Esophagus muscularis mucosa (tissue), 4 donors: ENCODE results near the gene TTBK1. TPM values are rescaled to one million over a fixed set of nuclear protein-coding genes. Genes with fewer than 3 reads are reported as not detected.

ENCODE experiments used
- DNase-seq: peaks from one replicate; pipeline ENCODE4 v3.0.0-alpha.2; 2017; ENCODE audit errors: extremely low spot score
- H3K27ac ChIP-seq, 4 donors: fragments of 200-600 bp; sonication (generic); replicated peaks in 1 of 4; 1 replicate in 3 of 4; 2 replicates in 1 of 4; pipeline ENCODE4 v1.5.1; 2016 to 2019; ENCODE audit warnings: mild to moderate bottlenecking in 1 of 4
- H3K27me3 ChIP-seq, 4 donors: fragments of 200-600 bp; sonication (generic); one replicate each; pipeline versions ENCODE4 v1.5.1 to v1.6.0; 2016 to 2019
- H3K36me3 ChIP-seq, 4 donors: fragments of 200-600 bp; sonication (generic); one replicate each; pipeline ENCODE4 v1.5.1; 2016 to 2019
- H3K4me1 ChIP-seq, 4 donors: fragments of 200-600 bp; sonication (generic); one replicate each; pipeline ENCODE4 v1.5.1; 2016 to 2019
- H3K4me3 ChIP-seq, 4 donors: fragments of 200-600 bp; sonication (generic); 1 replicate in 2 of 4; 2 replicates in 2 of 4; pipeline ENCODE4 v1.5.1; 2016 to 2019; ENCODE audit warnings: mild to moderate bottlenecking in 4 of 4, moderate library complexity in 1 of 4
- H3K9me3 ChIP-seq, 4 donors: fragments of 200-600 bp; sonication (generic); 1 replicate in 3 of 4; 2 replicates in 1 of 4; pipeline ENCODE4 v1.5.1; 2016 to 2019
- CTCF ChIP-seq, 3 experiments: fragments of 200-600 bp in 2 of 3; fragments of 450-650 bp in 1 of 3; sonication (generic) in 2 of 3; IDR thresholded peaks; one replicate each; pipeline ENCODE4 v1.5.1; 2017 to 2019; ENCODE audit warnings: antibody characterized with exemption in 3 of 3, mild to moderate bottlenecking in 2 of 3, moderate library complexity in 1 of 3
- EP300 ChIP-seq: sonication (generic); formaldehyde crosslinking; IDR thresholded peaks from one replicate; pipeline ENCODE4 v1.6.1; 2017; ENCODE audit warnings: antibody characterized with exemption
- POLR2A ChIP-seq: fragments of 450-650 bp; IDR thresholded peaks from one replicate; pipeline ENCODE4 v1.6.1; 2017; ENCODE audit warnings: antibody characterized with exemption, moderate library complexity, mild to moderate bottlenecking, low read depth
- POLR2AphosphoS5 ChIP-seq, 2 donors: sonication (generic); formaldehyde crosslinking; IDR thresholded peaks; one replicate each; pipeline ENCODE4 v1.6.1; 2017; ENCODE audit warnings: antibody characterized with exemption in 2 of 2
- WGBS: methylation state at CpG from one replicate; pipeline ENCODE4 v1.1.5; 2018; 5-methylcytosine and 5-hydroxymethylcytosine counted together
- intact Hi-C: fragments of 100-400 bp; cut with DNase I; formaldehyde crosslinking; loops from one replicate; pipeline ENCODE4 v1.15.1; 2023
- total RNA-seq, 4 donors: library from RNA; depleted of rRNA; stranded (reverse); fragments of >200 nt; gene quantifications; one replicate each; pipeline versions ENCODE4 v1.1.0 to v1.2.1, GENCODE V29; 2016

The TTBK1 gene
- total RNA-seq, 4 donors from 2014 or later = under 0.01 to 0.29 (median 0.03) TPM

GRCh38 chr6:43308990-43309477, 65.8 kb downstream of the TTBK1 start:
- H3K9me3 ChIP-seq = no peaks in the 10 kb centered on the region
- 34% methylated on average over 9 of the region's 9 CpGs for WGBS
- peak overlapping the region; percentile 46 to 54 (median 52) for H3K4me3 ChIP-seq
- TF ChIP-seq POLR2AphosphoS5 (IDR thresholded peaks at IDR 0.05) (no peak), POLR2A (no peak), EP300 (no peak), CTCF (IDR thresholded peaks at IDR 0.05) (no peak)
- peaks cover 0 to 25% (median 0%) of the 10 kb centered on the region in 4 donors for H3K27me3 ChIP-seq
- intact Hi-C loops = no loop called here
- no peak overlapping the region for H3K27ac ChIP-seq
- H3K36me3 ChIP-seq = no peaks in the 10 kb centered on the region
- no peak for DNase-seq
- H3K4me1 ChIP-seq = peaks cover 11 to 17% (median 15%) of the 10 kb centered on the region in 4 donors

- 97% methylated on average over 2 of the region's 2 CpGs for WGBS
- H3K9me3 ChIP-seq = no peaks in the 10 kb centered on the region
- peaks cover 11 to 17% (median 15%) of the 10 kb centered on the region in 4 donors for H3K4me1 ChIP-seq
- intact Hi-C loops = no loop called here
- no peaks in the 10 kb centered on the region for H3K36me3 ChIP-seq
- H3K27me3 ChIP-seq = peaks cover 0 to 18% (median 0%) of the 10 kb centered on the region in 4 donors
- no peak overlapping the region for H3K27ac ChIP-seq
- no peak overlapping the region for H3K4me3 ChIP-seq
- no peak for DNase-seq
- no peak for TF ChIP-seq POLR2A
- no peak for TF ChIP-seq CTCF (IDR thresholded peaks at IDR 0.05)
- TF ChIP-seq EP300 = no peak
These were observed 66.9 kb downstream of the TTBK1 start for GRCh38 chr6:43310134-43310533.

- Histone ChIP-seq H3K36me3 (no peaks in the 10 kb centered on the region), H3K4me3 (no peak overlapping the region), H3K27me3 (peaks cover 0 to 18% (median 0%) of the 10 kb centered on the region in 4 donors), H3K4me1 (peaks cover 11 to 17% (median 15%) of the 10 kb centered on the region in 4 donors), H3K27ac (no peak overlapping the region), H3K9me3 (no peaks in the 10 kb centered on the region)
- TF ChIP-seq EP300 = no peak
- TF ChIP-seq POLR2A = no peak
- no peak for TF ChIP-seq CTCF (IDR thresholded peaks at IDR 0.05)
- TF ChIP-seq POLR2AphosphoS5 (IDR thresholded peaks at IDR 0.05) = no peak
- intact Hi-C loops = no loop called here
- no peak for DNase-seq
These were observed 67.3 kb downstream of the TTBK1 start for GRCh38 chr6:43310624-43311023.

- TF ChIP-seq POLR2AphosphoS5 (IDR thresholded peaks at IDR 0.05) = no peak
- TF ChIP-seq CTCF (IDR thresholded peaks at IDR 0.05) = no peak
- no peak for TF ChIP-seq POLR2A
- TF ChIP-seq EP300 = no peak
- Histone ChIP-seq H3K36me3 (no peaks in the 10 kb centered on the region), H3K4me1 (peaks cover 11 to 17% (median 15%) of the 10 kb centered on the region in 4 donors), H3K27ac (no peak overlapping the region), H3K27me3 (peaks cover 0 to 12% (median 0%) of the 10 kb centered on the region in 4 donors), H3K9me3 (no peaks in the 10 kb centered on the region), H3K4me3 (no peak overlapping the region)
- intact Hi-C loops = no loop called here
- WGBS = 70% methylated on average over 3 of the region's 3 CpGs
- DNase-seq = no peak
These were observed 68.4 kb downstream of the TTBK1 start for GRCh38 chr6:43311666-43312065.

- intact Hi-C loops = no loop called here
- H3K36me3 ChIP-seq = peaks cover 0 to 10% (median 0%) of the 10 kb centered on the region in 4 donors
- 78% methylated on average over 1 of the region's 1 CpG for WGBS
- no peaks in the 10 kb centered on the region for H3K27me3 ChIP-seq
- TF ChIP-seq POLR2AphosphoS5 (IDR thresholded peaks at IDR 0.05) = no peak
- no peak for TF ChIP-seq CTCF (IDR thresholded peaks at IDR 0.05)
- TF ChIP-seq EP300 = no peak
- no peak for TF ChIP-seq POLR2A
- no peak for DNase-seq
- no peaks in the 10 kb centered on the region for H3K9me3 ChIP-seq
- H3K4me3 ChIP-seq = no peak overlapping the region
- H3K4me1 ChIP-seq = peaks cover under 1 to 6% (median 5%) of the 10 kb centered on the region in 4 donors
- H3K27ac ChIP-seq = no peak overlapping the region
These were observed 70.5 kb downstream of the TTBK1 start for GRCh38 chr6:43313813-43314212.
